Prostate gland (tissue), 2 donors: ENCODE results near the gene SRRM3.

Experiments
- CTCF ChIP-seq, 4 experiments: fragments of 200-600 bp in 2 of 4; fragments of 450-650 bp in 2 of 4; sonication (generic) in 2 of 4; IDR thresholded peaks; 1 replicate in 3 of 4; 2 replicates in 1 of 4; pipeline ENCODE4 v1.5.1; 2016 to 2019; ENCODE audit warnings: antibody characterized with exemption in 4 of 4, mild to moderate bottlenecking in 2 of 4, moderate library complexity in 2 of 4
- POLR2A ChIP-seq: fragments of 450-650 bp; IDR thresholded peaks from one replicate; pipeline ENCODE4 v1.6.1; 2016; ENCODE audit warnings: antibody characterized with exemption, mild to moderate bottlenecking

- TF ChIP-seq CTCF (IDR thresholded peaks at IDR 0.05) (no peak), POLR2A (no peak)
These were observed 126.7 kb downstream of the SRRM3 start for GRCh38 chr7:76328389-76328788.
